GM12878 (cell line): ENCODE data around the gene RBKS. TPM values are rescaled to one million over a fixed set of nuclear protein-coding genes. Genes with fewer than 3 reads are reported as not detected.

ENCODE experiments used
- ATAC-seq: fragments of 200-7000 bp; cut with Tn5 transposase; 3 replicates; pipeline ENCODE4 v1.9.1; 2020; ENCODE audit warnings: mild to moderate bottlenecking, moderate library complexity
- BruUV-seq: library from RNA; stranded (reverse); fragments of 400-500 nt; replicated peaks from 2 replicates; lab custom pipeline; 2021; lab: Mats Ljungman, UMichigan
- CTCF ChIA-PET: fragments of 300-600 bp; sonication (Branson Sonifier 250); formaldehyde crosslinking; extraction: SDS; loops from one replicate; lab custom pipeline; 2021; ENCODE audit warnings: inconsistent platforms; lab: Yijun Ruan, JAX
- POLR2A ChIA-PET: fragments of 350-600 bp; formaldehyde crosslinking; extraction: SDS; loops from one replicate; lab custom pipeline; 2021; ENCODE audit warnings: inconsistent platforms; lab: Charles Lee
- RAD21 ChIA-PET: fragments of 300-600 bp; sonication (Branson Sonifier 250); formaldehyde crosslinking; loops from one replicate; lab custom pipeline; 2023; ENCODE audit warnings: antibody characterized with exemption; ENCODE audit not compliant: unreplicated experiment; lab: Charles Lee
- SMC1A ChIA-PET: fragments of 300-600 bp; sonication (Branson Sonifier 250); formaldehyde crosslinking; loops from one replicate; lab custom pipeline; 2023; ENCODE audit not compliant: unreplicated experiment, uncharacterized antibody; lab: Charles Lee
- DNase-seq: peaks from one replicate; pipeline ENCODE4 v3.0.0-alpha.2; 2011; ENCODE audit warnings: low read depth, low spot score
- FAIRE-seq: peaks from 3 replicates; lab custom pipeline; 2011; peaks lifted over from hg19 to GRCh38; lab: Jason Lieb, UNC
- H2AFZ ChIP-seq: 2 replicates; pipeline ENCODE4 v1.6.0; 2011; ENCODE audit warnings: low read depth, low read length, control low read depth; ENCODE audit not compliant: control insufficient read depth
- H3K27ac ChIP-seq: 2 replicates; pipeline ENCODE4 v1.5.1; 2011; ENCODE audit warnings: control low read depth; ENCODE audit not compliant: control insufficient read depth, insufficient read depth
- H3K27me3 ChIP-seq, 2 experiments: replicated peaks in 1 of 2; 2 replicates each; pipeline versions ENCODE4 v1.6.0 to v1.6.1; 2011; ENCODE audit warnings: low read length in 1 of 2; ENCODE audit not compliant: control insufficient read depth in 2 of 2, insufficient read depth in 2 of 2
- H3K36me3 ChIP-seq, 2 experiments: 2 replicates each; pipeline ENCODE4 v1.5.1; 2011; ENCODE audit warnings: low read length in 1 of 2; ENCODE audit not compliant: control insufficient read depth in 2 of 2, insufficient read depth in 2 of 2
- H3K4me1 ChIP-seq: 2 replicates; pipeline ENCODE4 v1.6.1; 2011; ENCODE audit warnings: mild to moderate bottlenecking, low read length, moderate library complexity, mixed read lengths; ENCODE audit not compliant: control insufficient read depth, insufficient read depth
- H3K4me2 ChIP-seq: 2 replicates; pipeline ENCODE4 v1.6.0; 2011; ENCODE audit warnings: control low read depth; ENCODE audit not compliant: control insufficient read depth, insufficient read depth
- H3K4me3 ChIP-seq: fragments of 200-600 bp; sonication (generic); 2 replicates; pipeline ENCODE4 v1.5.1; 2016
- H3K79me2 ChIP-seq: 2 replicates; pipeline ENCODE4 v1.6.0; 2011; ENCODE audit warnings: low read length; ENCODE audit not compliant: control insufficient read depth, insufficient read depth
- H3K9ac ChIP-seq: 2 replicates; pipeline ENCODE4 v1.8.0; 2011; ENCODE audit warnings: low read length, control low read depth, mixed read lengths; ENCODE audit not compliant: control insufficient read depth, insufficient read depth
- H3K9me3 ChIP-seq: replicated peaks from 3 replicates; pipeline ENCODE4 v1.5.1; 2011; ENCODE audit warnings: mild to moderate bottlenecking, low read length; ENCODE audit not compliant: control insufficient read depth, insufficient read depth
- H4K20me1 ChIP-seq: 2 replicates; pipeline ENCODE4 v1.6.0; 2011; ENCODE audit not compliant: control insufficient read depth, insufficient read depth
- CBX5 ChIP-seq: sonication (generic); IDR thresholded peaks from 2 replicates; pipeline ENCODE4 v1.6.1; 2016; ENCODE audit warnings: low read depth, moderate library complexity, mild to moderate bottlenecking, inconsistent platforms
- CREM ChIP-seq: IDR thresholded peaks from 2 replicates; pipeline ENCODE4 v1.6.1; 2014; ENCODE audit warnings: antibody characterized with exemption, low read depth
- FOS ChIP-seq: IDR thresholded peaks from 3 replicates; pipeline ENCODE4 v1.6.1; 2011; ENCODE audit warnings: borderline replicate concordance; ENCODE audit not compliant: insufficient read length; ENCODE audit errors: extremely low read depth
- IKZF2 ChIP-seq, 2 experiments: fragments of 450-650 bp; IDR thresholded peaks; 2 replicates each; pipeline ENCODE4 v1.6.1; 2017; ENCODE audit warnings: mild to moderate bottlenecking in 2 of 2, moderate library complexity in 2 of 2
- KDM1A ChIP-seq: fragments of 200-600 bp; sonication (generic); IDR thresholded peaks from 2 replicates; pipeline ENCODE4 v1.6.1; 2016; ENCODE audit warnings: borderline replicate concordance
- NBN ChIP-seq: fragments of 450-650 bp; IDR thresholded peaks from 2 replicates; pipeline ENCODE4 v1.6.1; 2016
- NR2C1 ChIP-seq: fragments of 450-650 bp; IDR thresholded peaks from 2 replicates; pipeline ENCODE4 v1.6.1; 2017; ENCODE audit warnings: antibody characterized with exemption, mild to moderate bottlenecking, moderate library complexity
- SMAD1 ChIP-seq: fragments of 450-650 bp; IDR thresholded peaks from 2 replicates; pipeline ENCODE4 v1.6.1; 2018; ENCODE audit warnings: mild to moderate bottlenecking, low read depth; ENCODE audit not compliant: partially characterized antibody
- SMC3 ChIP-seq: IDR thresholded peaks from 2 replicates; pipeline ENCODE4 v1.6.1; 2011; ENCODE audit warnings: low read length, improper control_type of control experiment, borderline replicate concordance
- SUZ12 ChIP-seq: fragments of 200-600 bp; sonication (generic); IDR thresholded peaks from one replicate; pipeline ENCODE4 v1.6.1; 2018; ENCODE audit warnings: antibody characterized with exemption, mild to moderate bottlenecking; ENCODE audit not compliant: unreplicated experiment
- TCF3 ChIP-seq: IDR thresholded peaks from 2 replicates; pipeline ENCODE4 v1.6.1; 2012; ENCODE audit warnings: low read depth, mild to moderate bottlenecking, low read length, borderline replicate concordance; ENCODE audit not compliant: insufficient read depth
- WGBS: methylation state at CpG from one replicate; pipeline ENCODE4 v1.1.6; 2016; ENCODE audit warnings: low lambda C conversion rate; ENCODE audit not compliant: insufficient replicate concordance, insufficient coverage; ENCODE audit errors: missing lambda C conversion rate; 5-methylcytosine and 5-hydroxymethylcytosine counted together
- in situ Hi-C: fragments of 300-500 bp; cut with MboI; formaldehyde crosslinking; loops from 9 replicates; pipeline ENCODE4 v1.14.3; 2018; ENCODE audit warnings: mixed read lengths
- intact Hi-C: fragments of 100-400 bp; cut with micrococcal nuclease; formaldehyde crosslinking; loops from one replicate; pipeline ENCODE4 v1.14.2; 2022; ENCODE audit not compliant: unreplicated experiment
- polyA plus RNA-seq, 11 experiments: library from polyadenylated mRNA; depleted of rRNA in 4 of 11; unstranded in 6 of 11; stranded (reverse) in 5 of 11; fragments of >200 nt; fragmentation: Nextera tagmentation in 4 of 11; fragmentation: Illumina TruSeq in 1 of 11; extraction: Ambion mirVana in 4 of 11; extraction: Trizol in 1 of 11; gene quantifications; 1 replicate in 1 of 11; 2 replicates in 10 of 11; pipeline versions ENCODE4 v1.2.1 to v1.2.3, GENCODE V29; 2011 to 2016; ENCODE audit warnings: inconsistent platforms in 2 of 11, missing spikeins in 2 of 11, low read depth in 1 of 11
- total RNA-seq, 4 experiments: library from RNA; depleted of rRNA in 3 of 4; stranded (reverse); fragments of >200 nt in 3 of 4; fragmentation: Illumina TruSeq in 1 of 4; extraction: Trizol in 1 of 4; gene quantifications; 2 replicates each; pipeline versions ENCODE4 v1.2.1 to v1.2.3, GENCODE V29; 2013 to 2021
- TF ChIP-seq, protein P1 (sequence below): IDR thresholded peaks from 2 replicates; pipeline ENCODE4 v1.6.1; 2011; ENCODE audit warnings: borderline replicate concordance, low read depth, mild to moderate bottlenecking, moderate library complexity, low read length; ENCODE audit not compliant: insufficient read depth, poor library complexity, severe bottlenecking

Gene RBKS
- total and polyA plus RNA-seq, 10 of the 15 experiments (the other 5 are each of a cell fraction or from before 2014, with no cell fraction given), result 0.39 to 1.8 (median 1.0) TPM

DNA sequence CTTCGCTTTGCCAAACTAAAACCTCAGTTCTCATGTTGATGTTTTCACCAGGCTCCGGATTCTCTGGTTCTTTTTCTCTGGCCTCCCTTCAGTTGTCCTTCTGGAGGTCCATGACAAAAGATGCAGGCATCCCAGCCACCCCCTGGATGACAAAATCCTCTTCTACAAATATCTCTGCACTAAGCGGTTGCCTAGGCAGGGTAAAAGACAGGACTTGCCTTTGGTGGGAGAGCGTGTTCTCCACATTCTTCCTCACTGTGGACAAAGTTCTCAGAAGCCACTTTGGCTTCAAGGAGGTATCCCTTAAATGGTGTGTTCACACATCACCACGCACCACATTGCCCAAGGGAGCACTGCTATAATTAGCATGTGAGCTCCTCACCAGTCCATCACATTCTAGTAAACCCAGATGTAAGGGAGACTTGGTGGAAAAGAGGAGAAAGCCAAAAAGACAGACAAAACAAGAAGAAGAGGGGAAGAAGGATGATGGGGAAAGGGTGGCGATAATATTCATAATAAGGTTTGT, 142.3 kb downstream of the RBKS start:
- Histone ChIP-seq H2AFZ (no peak overlapping the region), H3K4me2 (no peak overlapping the region), H3K27me3 (no peaks in the 10 kb centered on the region), H3K27ac (no peak overlapping the region), H3K9ac (no peak overlapping the region), H3K79me2 (no peaks in the 10 kb centered on the region), H3K9me3 (no peaks in the 10 kb centered on the region; the same call in 2 of the 3 replicates), H3K4me1 (no peaks in the 10 kb centered on the region), H4K20me1 (no peaks in the 10 kb centered on the region), H3K36me3 (no peaks in the 10 kb centered on the region), H3K4me3 (no peak overlapping the region)
- ATAC-seq (no peak), FAIRE-seq (no peak), DNase-seq (no peak)
- in situ Hi-C loops, result no loop called here
- SMC1A ChIA-PET, result no interaction called here
- RAD21 ChIA-PET, result no interaction called here
- POLR2A ChIA-PET, result no interaction called here
- no TSS peak for BruUV-seq
- WGBS, result 52% methylated on average over 6 of the region's 6 CpGs
- no peak for TF ChIP-seq SUZ12
- TF ChIP-seq, protein P1, sequence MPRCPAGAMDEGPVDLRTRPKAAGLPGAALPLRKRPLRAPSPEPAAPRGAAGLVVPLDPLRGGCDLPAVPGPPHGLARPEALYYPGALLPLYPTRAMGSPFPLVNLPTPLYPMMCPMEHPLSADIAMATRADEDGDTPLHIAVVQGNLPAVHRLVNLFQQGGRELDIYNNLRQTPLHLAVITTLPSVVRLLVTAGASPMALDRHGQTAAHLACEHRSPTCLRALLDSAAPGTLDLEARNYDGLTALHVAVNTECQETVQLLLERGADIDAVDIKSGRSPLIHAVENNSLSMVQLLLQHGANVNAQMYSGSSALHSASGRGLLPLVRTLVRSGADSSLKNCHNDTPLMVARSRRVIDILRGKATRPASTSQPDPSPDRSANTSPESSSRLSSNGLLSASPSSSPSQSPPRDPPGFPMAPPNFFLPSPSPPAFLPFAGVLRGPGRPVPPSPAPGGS, result no peak
- no peak for TF ChIP-seq SMC3
- TF ChIP-seq TCF3, result no peak
- no peak for TF ChIP-seq CBX5
- no peak for TF ChIP-seq NR2C1
- TF ChIP-seq KDM1A, result no peak
- no peak for TF ChIP-seq SMAD1
- TF ChIP-seq CREM, result no peak
- TF ChIP-seq IKZF2 (IDR thresholded peaks at IDR 0.05), result no peak
- TF ChIP-seq NBN, result no peak
- TF ChIP-seq FOS, result no peak
- intact Hi-C loops, result no loop called here
- CTCF ChIA-PET, result no interaction called here
